Mesendoderm (in vitro differentiated cells): ENCODE data around the gene ROBO4.

Source experiments
- DNase-seq: peaks from one replicate; pipeline ENCODE4 v3.0.0; 2013
- H2AK5ac ChIP-seq: 2 replicates; pipeline ENCODE4 v1.6.1; 2013; ENCODE audit warnings: low read length, inconsistent platforms
- H2BK120ac ChIP-seq: 2 replicates; pipeline ENCODE4 v1.6.1; 2013; ENCODE audit warnings: low read depth, mild to moderate bottlenecking, low read length, moderate library complexity, mixed read lengths
- H2BK15ac ChIP-seq: replicated peaks from 2 replicates; pipeline ENCODE4 v1.6.1; 2013; ENCODE audit warnings: low read depth, mild to moderate bottlenecking, moderate library complexity
- H2BK5ac ChIP-seq: 2 replicates; pipeline ENCODE4 v1.6.1; 2013; ENCODE audit warnings: low read length, inconsistent platforms
- H3K18ac ChIP-seq: 2 replicates; pipeline ENCODE4 v1.6.1; 2013; ENCODE audit warnings: mild to moderate bottlenecking, low read length, mixed read lengths
- H3K23ac ChIP-seq: one replicate; pipeline ENCODE4 v1.6.1; 2013; ENCODE audit warnings: low read length
- H3K27ac ChIP-seq: 2 replicates; pipeline ENCODE4 v1.5.1; 2013; ENCODE audit warnings: low read depth, mild to moderate bottlenecking, inconsistent platforms, low read length, moderate library complexity
- H3K27me3 ChIP-seq: 2 replicates; pipeline ENCODE4 v1.6.1; 2013; ENCODE audit warnings: low read length, control low read depth, mild to moderate bottlenecking, inconsistent platforms; ENCODE audit not compliant: insufficient read depth, poor library complexity
- H3K36me3 ChIP-seq: 2 replicates; pipeline ENCODE4 v1.6.1; 2013; ENCODE audit warnings: low read length, inconsistent platforms; ENCODE audit not compliant: control insufficient read depth, insufficient read depth
- H3K4ac ChIP-seq: one replicate; pipeline ENCODE4 v1.6.1; 2013; ENCODE audit warnings: low read depth, mild to moderate bottlenecking, low read length, moderate library complexity
- H3K4me1 ChIP-seq: 2 replicates; pipeline ENCODE4 v1.6.1; 2013; ENCODE audit warnings: low read depth, low read length, inconsistent platforms; ENCODE audit not compliant: control insufficient read depth
- H3K4me2 ChIP-seq: 2 replicates; pipeline ENCODE4 v1.6.1; 2013; ENCODE audit warnings: low read length
- H3K4me3 ChIP-seq: 2 replicates; pipeline ENCODE4 v1.5.1; 2013; ENCODE audit warnings: mild to moderate bottlenecking, low read length
- H3K56ac ChIP-seq: one replicate; pipeline ENCODE4 v1.6.1; 2013; ENCODE audit warnings: low read length
- H3K79me1 ChIP-seq: 2 replicates; pipeline ENCODE4 v1.6.1; 2013; ENCODE audit warnings: low read length, inconsistent platforms
- H3K79me2 ChIP-seq: 2 replicates; pipeline ENCODE4 v1.6.1; 2013; ENCODE audit warnings: mild to moderate bottlenecking, low read length; ENCODE audit not compliant: control insufficient read depth, insufficient read depth
- H3K9ac ChIP-seq: 2 replicates; pipeline ENCODE4 v1.6.1; 2013; ENCODE audit warnings: low read length, inconsistent platforms
- H4K5ac ChIP-seq: one replicate; pipeline ENCODE4 v1.6.1; 2013; ENCODE audit warnings: low read length
- H4K8ac ChIP-seq: one replicate; pipeline ENCODE4 v1.6.1; 2013; ENCODE audit warnings: low read depth, mild to moderate bottlenecking, control low read depth, low read length, moderate library complexity
- WGBS: extraction: QIAGEN DNeasy Blood & Tissue Kit; methylation state at CpG from one replicate; pipeline ENCODE4 v1.1.7; 2013; ENCODE audit warnings: low lambda C conversion rate, missing lambda C conversion rate; ENCODE audit not compliant: insufficient coverage; ENCODE audit errors: extremely low coverage; 5-methylcytosine and 5-hydroxymethylcytosine counted together

ROBO4 gene

DNA sequence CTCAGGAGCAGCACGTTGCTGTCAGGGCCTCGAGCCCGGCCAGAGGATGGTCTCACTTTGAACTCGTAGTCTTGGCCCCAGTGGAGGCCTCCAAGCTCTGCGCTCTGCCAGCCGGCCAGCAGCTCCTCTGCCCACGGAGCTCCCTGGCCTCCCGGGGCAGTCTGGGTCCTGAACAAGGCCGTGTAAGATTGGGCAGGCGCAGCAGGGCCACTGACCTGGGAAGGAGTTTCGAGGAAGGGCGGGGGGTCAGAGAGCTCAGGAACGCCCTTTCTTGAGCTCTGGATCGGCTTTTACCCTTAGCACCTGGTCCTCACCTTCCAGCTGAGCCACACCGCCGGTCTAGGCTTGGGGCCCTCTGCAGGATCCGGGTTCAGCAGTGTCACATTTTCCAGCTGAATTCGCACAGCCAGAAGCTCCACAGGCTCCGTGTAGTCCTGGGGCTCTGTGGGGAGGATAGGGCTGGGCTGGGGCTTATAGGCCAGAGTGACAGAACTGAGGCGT is 2.1 kb downstream of the ROBO4 start:
- no peak overlapping the region for H3K27ac ChIP-seq
- DNase-seq, result no peak
- no peak overlapping the region for H2BK15ac ChIP-seq
- H3K56ac ChIP-seq, result no peak overlapping the region
- peaks cover 2% of the 10 kb centered on the region for H3K4me1 ChIP-seq
- no peak overlapping the region for H3K23ac ChIP-seq
- H3K4me2 ChIP-seq, result no peak overlapping the region
- H2BK5ac ChIP-seq, result no peak overlapping the region
- no peak overlapping the region for H2AK5ac ChIP-seq
- no peak overlapping the region for H3K18ac ChIP-seq
- no peak overlapping the region for H2BK120ac ChIP-seq
- no peaks in the 10 kb centered on the region for H3K36me3 ChIP-seq
- no CpG with 5 or more reads among the region's 20 CpGs for WGBS
- H3K27me3 ChIP-seq, result no peaks in the 10 kb centered on the region
- no peaks in the 10 kb centered on the region for H3K79me1 ChIP-seq
- no peak overlapping the region for H3K9ac ChIP-seq
- H4K8ac ChIP-seq, result no peak overlapping the region
- no peak overlapping the region for H3K4me3 ChIP-seq
- no peak overlapping the region for H3K4ac ChIP-seq
- H4K5ac ChIP-seq, result no peak overlapping the region
- H3K79me2 ChIP-seq, result no peaks in the 10 kb centered on the region

DNA sequence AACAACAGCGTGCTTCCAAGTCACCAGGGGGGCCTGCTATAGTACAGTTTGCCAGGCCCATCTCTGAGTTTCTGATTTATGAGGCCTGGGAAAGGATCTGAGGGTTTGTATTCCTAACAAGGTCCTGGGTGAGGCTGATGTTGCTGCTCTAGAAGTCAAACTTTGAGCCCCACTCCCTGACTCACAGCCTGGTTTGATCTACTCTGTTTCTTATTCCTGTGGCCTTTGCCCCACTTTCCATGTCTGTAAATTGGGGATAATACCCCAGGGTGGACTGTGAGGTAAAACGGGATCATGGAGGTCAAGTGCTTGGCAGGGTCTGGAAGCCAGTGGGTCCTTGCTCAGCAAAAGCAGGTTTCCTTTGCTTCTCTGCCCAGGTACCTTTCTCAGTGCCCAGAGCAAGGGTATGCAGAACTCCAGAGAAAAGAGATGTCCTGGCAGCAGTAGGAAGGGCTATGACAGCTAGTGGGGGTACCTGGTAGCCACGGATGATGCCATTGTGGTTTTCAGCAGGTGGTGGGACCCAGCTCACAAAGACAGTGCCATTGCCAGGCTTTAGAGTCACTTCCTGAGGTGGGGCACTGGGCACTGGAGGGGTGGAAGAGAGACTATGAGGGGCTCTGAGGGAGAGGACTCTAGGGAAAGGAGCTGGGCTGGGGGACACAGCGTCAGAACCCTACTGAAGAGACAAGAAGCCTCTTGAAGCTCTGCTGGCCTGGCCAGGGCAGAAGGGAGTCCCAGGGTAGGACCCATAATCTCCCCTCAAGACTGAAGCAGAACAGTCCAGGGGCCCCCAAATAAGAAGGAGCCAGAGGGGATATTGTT is 2.8 kb downstream of the ROBO4 start:
- Histone ChIP-seq H3K27ac (no peak overlapping the region), H4K5ac (no peak overlapping the region), H3K9ac (no peak overlapping the region), H2BK120ac (no peak overlapping the region), H3K79me1 (no peaks in the 10 kb centered on the region), H2BK15ac (no peak overlapping the region), H3K4me1 (peaks cover 2% of the 10 kb centered on the region), H3K4ac (no peak overlapping the region), H3K4me3 (no peak overlapping the region), H2AK5ac (no peak overlapping the region), H3K36me3 (no peaks in the 10 kb centered on the region), H3K4me2 (no peak overlapping the region), H3K56ac (no peak overlapping the region), H2BK5ac (no peak overlapping the region), H3K79me2 (no peaks in the 10 kb centered on the region), H4K8ac (no peak overlapping the region), H3K27me3 (no peaks in the 10 kb centered on the region), H3K18ac (no peak overlapping the region), H3K23ac (no peak overlapping the region)
- DNase-seq, result no peak
- no CpG with 5 or more reads among the region's 4 CpGs for WGBS

DNA sequence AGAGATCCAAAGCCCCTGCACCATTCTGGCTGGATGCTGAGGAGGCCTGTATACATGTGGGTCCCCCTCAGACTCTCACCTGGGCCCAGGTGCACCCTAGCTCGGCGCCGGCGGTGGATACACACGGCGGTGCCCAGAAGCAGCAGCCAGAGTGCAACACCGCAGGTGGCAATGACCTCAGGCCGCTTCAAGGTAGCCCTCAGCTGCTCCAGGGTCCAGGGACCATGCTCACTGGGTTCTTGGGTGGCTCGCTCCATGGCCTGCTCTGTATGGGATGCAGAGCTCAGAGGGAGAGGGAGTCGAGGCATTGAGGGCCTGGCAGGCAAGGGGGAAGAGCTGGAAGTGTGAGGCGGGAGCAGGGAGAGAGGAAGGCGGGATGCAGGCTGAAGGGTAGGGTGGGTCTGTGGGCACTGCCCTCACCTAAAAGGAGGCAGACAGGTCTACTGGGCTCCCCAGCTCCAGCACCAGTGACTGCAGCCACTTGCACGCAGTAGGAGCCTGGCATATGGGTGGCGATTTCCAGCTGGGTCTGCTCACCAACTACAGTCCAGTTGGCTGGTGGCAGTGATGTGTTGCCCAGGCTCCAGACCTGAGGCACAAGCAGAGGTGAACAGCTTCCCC is 3.8 kb downstream of the ROBO4 start:
- Histone ChIP-seq H3K27ac (no peak overlapping the region), H3K4me2 (no peak overlapping the region), H3K23ac (no peak overlapping the region), H2BK120ac (no peak overlapping the region), H4K5ac (no peak overlapping the region), H2BK15ac (no peak overlapping the region), H3K4me1 (peaks cover 2% of the 10 kb centered on the region), H3K36me3 (no peaks in the 10 kb centered on the region), H2AK5ac (no peak overlapping the region), H3K4ac (no peak overlapping the region), H3K27me3 (no peaks in the 10 kb centered on the region), H3K79me2 (no peaks in the 10 kb centered on the region), H3K9ac (no peak overlapping the region), H3K79me1 (no peaks in the 10 kb centered on the region), H3K4me3 (no peak overlapping the region), H3K18ac (no peak overlapping the region), H3K56ac (no peak overlapping the region), H4K8ac (no peak overlapping the region), H2BK5ac (no peak overlapping the region)
- no CpG with 5 or more reads among the region's 14 CpGs for WGBS
- no peak for DNase-seq

DNA sequence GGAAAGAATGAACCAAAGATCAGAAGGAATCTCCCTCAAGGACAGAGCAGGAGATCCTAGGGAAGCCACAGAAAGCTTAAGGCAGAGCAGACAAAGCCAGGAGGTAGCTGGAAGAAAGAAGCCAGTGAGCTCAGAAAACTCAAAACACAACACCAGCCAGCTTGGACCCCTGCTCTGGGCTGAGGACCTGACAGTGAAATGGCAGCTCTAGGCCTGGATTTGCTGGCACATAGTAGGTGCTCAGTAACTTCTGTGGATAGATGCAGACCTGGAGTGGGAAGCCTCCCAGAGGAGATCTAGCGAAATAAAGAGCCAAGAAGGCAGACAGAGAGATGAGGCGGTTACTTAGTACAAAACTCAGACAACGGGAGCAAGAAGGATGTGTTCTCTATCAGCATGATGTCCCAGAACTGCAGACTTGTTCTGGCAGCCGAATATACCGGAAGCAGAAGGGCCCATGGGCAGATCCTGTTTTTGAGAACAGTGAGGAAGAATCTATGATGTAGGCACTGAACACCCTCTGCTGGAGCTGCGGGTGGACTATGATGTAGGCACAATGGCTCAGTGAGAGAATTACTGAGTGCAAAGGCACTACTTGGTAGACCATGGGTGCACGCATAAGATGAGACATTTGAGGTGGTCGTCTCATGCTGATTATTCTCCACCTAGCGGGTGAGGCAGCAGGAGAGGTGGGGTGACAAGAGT is 4.8 kb downstream of the ROBO4 start:
- Histone ChIP-seq H4K5ac (no peak overlapping the region), H2BK5ac (no peak overlapping the region), H3K18ac (no peak overlapping the region), H3K27me3 (no peaks in the 10 kb centered on the region), H3K79me2 (no peaks in the 10 kb centered on the region), H4K8ac (no peak overlapping the region), H3K79me1 (no peaks in the 10 kb centered on the region), H3K4me1 (no peaks in the 10 kb centered on the region), H3K4ac (no peak overlapping the region), H3K9ac (no peak overlapping the region), H3K23ac (no peak overlapping the region), H2BK120ac (no peak overlapping the region), H2BK15ac (no peak overlapping the region), H3K36me3 (no peaks in the 10 kb centered on the region), H3K56ac (no peak overlapping the region), H3K27ac (no peak overlapping the region), H3K4me2 (no peak overlapping the region), H2AK5ac (no peak overlapping the region), H3K4me3 (no peak overlapping the region)
- DNase-seq, result no peak
- WGBS, result no CpG with 5 or more reads among the region's 9 CpGs

DNA sequence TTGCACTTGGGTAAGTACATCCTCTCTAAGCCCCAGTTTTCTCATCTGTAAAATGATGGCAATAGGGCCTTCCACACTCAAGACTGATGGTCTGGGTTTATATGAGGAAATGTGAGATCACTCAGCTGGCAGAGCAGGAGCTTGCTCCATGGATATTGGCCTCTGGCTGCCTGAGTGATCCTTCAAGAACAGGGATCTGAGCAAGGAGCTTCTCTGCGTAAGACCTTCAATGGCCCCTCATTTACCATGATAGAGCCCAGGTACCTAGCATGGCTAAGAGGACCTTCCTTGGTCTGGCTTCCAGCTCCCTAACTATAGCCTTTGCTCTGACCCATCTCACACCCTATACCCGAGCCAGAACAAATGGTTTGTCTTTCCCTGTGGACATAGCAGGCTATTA is 5.5 kb downstream of the ROBO4 start:
- no peak for DNase-seq
- no peak overlapping the region for H3K18ac ChIP-seq
- H2BK5ac ChIP-seq, result no peak overlapping the region
- no peaks in the 10 kb centered on the region for H3K79me2 ChIP-seq
- no peaks in the 10 kb centered on the region for H3K79me1 ChIP-seq
- no peak overlapping the region for H3K27ac ChIP-seq
- H3K4me1 ChIP-seq, result no peaks in the 10 kb centered on the region
- H3K36me3 ChIP-seq, result no peaks in the 10 kb centered on the region
- no peaks in the 10 kb centered on the region for H3K27me3 ChIP-seq
- H3K9ac ChIP-seq, result no peak overlapping the region
- H4K5ac ChIP-seq, result no peak overlapping the region
- no peak overlapping the region for H3K23ac ChIP-seq
- no peak overlapping the region for H2AK5ac ChIP-seq
- no peak overlapping the region for H3K4me2 ChIP-seq
- no peak overlapping the region for H2BK120ac ChIP-seq
- H2BK15ac ChIP-seq, result no peak overlapping the region
- no peak overlapping the region for H3K56ac ChIP-seq
- no peak overlapping the region for H3K4me3 ChIP-seq
- no CpG with 5 or more reads among the region's 2 CpGs for WGBS
- no peak overlapping the region for H3K4ac ChIP-seq
- no peak overlapping the region for H4K8ac ChIP-seq
